Measurements from ENCODE around the gene ANKZF1.

ANKZF1 gene

DNA sequence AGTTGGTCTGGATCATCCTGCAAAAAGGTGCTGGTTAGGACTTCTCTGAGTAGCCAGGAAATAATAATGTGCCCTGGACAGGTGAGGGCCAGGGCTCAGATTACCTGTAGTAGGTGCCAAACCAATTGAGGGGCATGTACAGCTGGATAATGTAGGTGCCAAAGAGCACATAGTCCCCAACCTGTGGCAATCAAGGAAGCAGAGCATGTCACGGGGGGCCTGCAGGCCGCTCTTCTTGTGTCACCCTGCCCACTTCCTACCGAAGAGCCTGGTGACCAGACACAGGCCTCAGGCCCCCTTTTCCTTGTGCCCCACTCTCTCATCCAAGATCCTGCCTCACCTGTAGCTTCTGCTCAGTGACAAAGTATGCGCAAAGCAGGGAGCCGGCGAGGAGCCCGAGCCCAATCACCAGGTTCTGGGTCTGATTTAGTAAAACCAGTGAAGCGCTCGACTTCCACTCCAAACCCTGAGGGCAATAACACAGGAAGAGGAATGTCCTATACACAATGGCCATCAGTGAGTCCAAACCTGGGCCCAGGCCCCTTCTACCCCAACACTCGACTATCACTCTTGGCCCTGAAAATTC lies 16.0 kb upstream of the ANKZF1 start:
- in situ Hi-C loops (cut with HindIII; ENCODE audit: low pct_ligation_motif_present, low sequenced_read_pairs) = no loop called here
- no peak overlapping the region for H3K4me3 ChIP-seq (ENCODE audit: low read depth, low read length)
- TF ChIP-seq, protein P1, sequence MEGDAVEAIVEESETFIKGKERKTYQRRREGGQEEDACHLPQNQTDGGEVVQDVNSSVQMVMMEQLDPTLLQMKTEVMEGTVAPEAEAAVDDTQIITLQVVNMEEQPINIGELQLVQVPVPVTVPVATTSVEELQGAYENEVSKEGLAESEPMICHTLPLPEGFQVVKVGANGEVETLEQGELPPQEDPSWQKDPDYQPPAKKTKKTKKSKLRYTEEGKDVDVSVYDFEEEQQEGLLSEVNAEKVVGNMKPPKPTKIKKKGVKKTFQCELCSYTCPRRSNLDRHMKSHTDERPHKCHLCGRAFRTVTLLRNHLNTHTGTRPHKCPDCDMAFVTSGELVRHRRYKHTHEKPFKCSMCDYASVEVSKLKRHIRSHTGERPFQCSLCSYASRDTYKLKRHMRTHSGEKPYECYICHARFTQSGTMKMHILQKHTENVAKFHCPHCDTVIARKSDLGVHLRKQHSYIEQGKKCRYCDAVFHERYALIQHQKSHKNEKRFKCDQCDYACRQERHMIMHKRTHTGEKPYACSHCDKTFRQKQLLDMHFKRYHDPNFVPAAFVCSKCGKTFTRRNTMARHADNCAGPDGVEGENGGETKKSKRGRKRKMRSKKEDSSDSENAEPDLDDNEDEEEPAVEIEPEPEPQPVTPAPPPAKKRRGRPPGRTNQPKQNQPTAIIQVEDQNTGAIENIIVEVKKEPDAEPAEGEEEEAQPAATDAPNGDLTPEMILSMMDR (IDR thresholded peaks at IDR 0.05; ENCODE audit: low read depth, low read length, missing control alignments) = no peak
- peaks cover 6% of the 10 kb centered on the region for H3K36me3 ChIP-seq (replicated peaks)
- no peaks in the 10 kb centered on the region for H3K27me3 ChIP-seq (replicated peaks)
- DNase-seq = no peak
- H3K27ac ChIP-seq = no peak overlapping the region

DNA sequence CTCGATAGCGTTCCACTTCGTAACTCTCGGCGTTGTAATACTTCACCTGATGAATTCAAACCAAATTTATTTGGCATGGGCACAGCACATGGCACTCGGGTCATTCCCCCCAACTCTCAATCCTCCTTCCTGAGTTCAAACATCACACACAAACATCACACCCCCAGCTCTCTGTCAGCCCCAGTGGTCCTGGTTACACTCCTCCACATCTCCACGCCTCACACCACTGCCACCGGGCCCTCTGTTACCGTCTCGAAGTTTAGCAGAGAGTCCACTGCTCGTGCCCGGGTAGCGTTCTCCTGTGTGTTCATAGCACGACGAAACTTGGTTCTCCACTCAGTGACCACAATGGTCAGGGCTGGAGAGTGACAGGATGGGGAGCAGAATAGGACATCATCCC lies 15.5 kb upstream of the ANKZF1 start:
- in situ Hi-C loops (cut with HindIII; ENCODE audit: low pct_ligation_motif_present, low sequenced_read_pairs) = no loop called here
- H3K27ac ChIP-seq = no peak overlapping the region
- H3K36me3 ChIP-seq (replicated peaks) = peaks cover 2% of the 10 kb centered on the region
- H3K27me3 ChIP-seq (replicated peaks) = no peaks in the 10 kb centered on the region
- TF ChIP-seq, protein P1 (IDR thresholded peaks at IDR 0.05; ENCODE audit: low read depth, low read length, missing control alignments) = no peak
- H3K4me3 ChIP-seq (ENCODE audit: low read depth, low read length) = no peak overlapping the region
- DNase-seq = no peak

DNA sequence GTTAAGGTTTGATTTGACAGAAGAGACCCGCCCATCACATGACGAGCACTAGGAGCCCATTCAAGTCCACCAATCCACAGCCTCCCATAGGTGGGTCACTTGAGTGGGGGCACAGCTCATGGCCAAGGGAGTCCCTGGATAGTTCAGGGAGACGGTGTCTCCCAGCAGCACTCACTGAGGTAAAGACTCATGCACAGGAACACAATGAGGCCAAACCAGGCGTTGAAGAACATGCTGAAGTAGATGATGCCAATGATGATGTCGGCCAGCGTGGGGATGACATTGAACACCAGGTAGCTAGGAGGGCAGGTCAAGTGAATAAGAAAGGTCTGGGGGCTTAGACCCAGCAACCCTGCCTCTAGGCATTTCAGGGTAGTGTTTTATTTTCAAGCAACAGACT lies 14.8 kb upstream of the ANKZF1 start:
- Histone ChIP-seq H3K4me3 (ENCODE audit: low read depth, low read length) (no peak overlapping the region), H3K27ac (no peak overlapping the region), H3K36me3 (replicated peaks) (peaks cover 2% of the 10 kb centered on the region), H3K27me3 (replicated peaks) (no peaks in the 10 kb centered on the region)
- in situ Hi-C loops (cut with HindIII; ENCODE audit: low pct_ligation_motif_present, low sequenced_read_pairs) = no loop called here
- no peak for DNase-seq
- TF ChIP-seq, protein P1 (IDR thresholded peaks at IDR 0.05; ENCODE audit: low read depth, low read length, missing control alignments) = no peak

DNA sequence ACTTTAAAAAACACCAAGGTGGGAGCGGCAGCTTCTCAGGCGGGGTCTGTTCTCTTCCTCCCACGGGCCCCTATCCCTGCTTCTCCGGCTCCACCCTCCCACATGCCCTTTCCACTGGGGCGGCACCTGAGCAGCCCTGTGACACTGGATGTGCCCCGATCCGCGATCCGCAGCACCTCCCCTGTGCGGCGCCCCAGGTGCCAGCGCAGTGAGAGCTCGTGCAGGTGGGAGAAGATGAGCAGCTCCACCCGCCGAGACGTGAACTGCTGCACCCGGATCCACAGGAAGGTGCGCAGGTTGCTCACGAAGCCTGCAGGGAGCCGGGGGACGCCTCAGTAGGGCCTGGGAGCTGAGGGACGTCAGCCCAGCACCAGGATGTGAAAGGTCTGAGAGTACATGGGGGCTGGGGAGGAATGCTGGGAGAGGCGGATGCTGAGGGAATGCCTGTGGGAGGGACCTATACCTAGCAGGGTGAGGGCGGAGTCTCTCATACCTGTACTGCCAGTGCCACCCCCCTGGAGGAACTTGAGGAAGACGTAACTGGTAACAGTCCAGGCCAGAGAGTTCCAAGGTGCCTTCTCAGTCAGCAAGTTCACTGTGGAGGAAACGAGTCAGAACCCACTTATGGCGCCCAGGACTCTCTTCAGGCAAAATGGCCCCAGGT lies 13.6 kb upstream of the ANKZF1 start:
- DNase-seq = no peak
- H3K4me3 ChIP-seq (ENCODE audit: low read depth, low read length) = no peak overlapping the region
- in situ Hi-C loops (cut with HindIII; ENCODE audit: low pct_ligation_motif_present, low sequenced_read_pairs) = no loop called here
- TF ChIP-seq, protein P1 (IDR thresholded peaks at IDR 0.05; ENCODE audit: low read depth, low read length, missing control alignments) = no peak
- H3K27me3 ChIP-seq (replicated peaks) = no peaks in the 10 kb centered on the region
- peaks cover 10% of the 10 kb centered on the region for H3K36me3 ChIP-seq (replicated peaks)
- H3K27ac ChIP-seq = no peak overlapping the region

DNA sequence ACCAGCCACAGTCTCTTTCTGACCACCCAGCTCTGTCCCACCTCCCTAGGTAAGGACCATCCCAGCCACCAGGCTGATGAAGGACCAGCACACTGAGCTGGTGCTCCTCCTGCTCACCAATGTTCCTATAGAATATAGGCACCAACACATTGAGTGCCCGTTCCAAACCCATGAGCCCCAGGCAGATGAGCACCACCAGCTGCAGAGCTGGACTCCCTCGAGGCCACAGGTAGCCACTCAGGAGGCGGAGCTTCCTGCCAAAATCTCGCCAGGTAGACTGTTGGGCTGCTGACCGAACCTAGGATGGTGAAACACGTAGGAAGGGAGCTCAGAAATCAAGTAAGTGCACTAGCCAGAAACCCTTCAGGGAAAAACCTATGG lies 13.1 kb upstream of the ANKZF1 start:
- Histone ChIP-seq H3K36me3 (replicated peaks) (peaks cover 15% of the 10 kb centered on the region), H3K4me3 (ENCODE audit: low read depth, low read length) (no peak overlapping the region), H3K27me3 (replicated peaks) (no peaks in the 10 kb centered on the region), H3K27ac (no peak overlapping the region)
- no peak for DNase-seq
- in situ Hi-C loops (cut with HindIII; ENCODE audit: low pct_ligation_motif_present, low sequenced_read_pairs) = no loop called here
- TF ChIP-seq, protein P1 (IDR thresholded peaks at IDR 0.05; ENCODE audit: low read depth, low read length, missing control alignments) = no peak
